Astrocyte (in vitro differentiated cells and primary cell): ENCODE data around the gene SHISA8. TPM values are rescaled to one million over a fixed set of nuclear protein-coding genes. Genes with fewer than 3 reads are reported as not detected.
A peak's percentile ranks its signal among the peaks of the same experiment; 100 is the strongest.

Experiments
- DNase-seq: peaks from one replicate; pipeline ENCODE4 v3.0.0-alpha.2; 2010; ENCODE audit warnings: low read depth
- FAIRE-seq: peaks from 2 replicates; lab custom pipeline; 2011; peaks lifted over from hg19 to GRCh38; lab: Jason Lieb, UNC
- H2AFZ ChIP-seq: 2 replicates; pipeline ENCODE4 v1.6.0; 2012; ENCODE audit warnings: low read depth, low read length, inconsistent platforms
- H3K27ac ChIP-seq: 2 replicates; pipeline ENCODE4 v1.5.1; 2011; ENCODE audit warnings: low read depth, low read length, inconsistent platforms
- H3K27me3 ChIP-seq: 2 replicates; pipeline ENCODE4 v1.6.0; 2011; ENCODE audit warnings: low read length, inconsistent platforms; ENCODE audit not compliant: insufficient read depth
- H3K36me3 ChIP-seq: 2 replicates; pipeline ENCODE4 v1.5.1; 2011; ENCODE audit warnings: low read length, inconsistent platforms; ENCODE audit not compliant: insufficient read depth
- H3K4me1 ChIP-seq: 2 replicates; pipeline ENCODE4 v1.5.1; 2011; ENCODE audit warnings: low read length, inconsistent platforms; ENCODE audit not compliant: insufficient read depth
- H3K4me2 ChIP-seq: 2 replicates; pipeline ENCODE4 v1.6.0; 2012; ENCODE audit warnings: low read length, inconsistent platforms
- H3K4me3 ChIP-seq: 2 replicates; pipeline ENCODE4 v1.5.1; 2011; ENCODE audit warnings: low read depth, mild to moderate bottlenecking, low read length, inconsistent platforms; ENCODE audit not compliant: insufficient read depth
- H3K79me2 ChIP-seq: 2 replicates; pipeline ENCODE4 v1.6.0; 2012; ENCODE audit warnings: mild to moderate bottlenecking, low read length, inconsistent platforms; ENCODE audit not compliant: insufficient read depth
- H3K9ac ChIP-seq: 2 replicates; pipeline ENCODE4 v1.6.0; 2012; ENCODE audit warnings: mild to moderate bottlenecking, low read length, inconsistent platforms
- H3K9me3 ChIP-seq: 2 replicates; pipeline ENCODE4 v1.5.1; 2012; ENCODE audit warnings: low read depth, mild to moderate bottlenecking, low read length, inconsistent platforms; ENCODE audit not compliant: insufficient read depth
- H4K20me1 ChIP-seq: 2 replicates; pipeline ENCODE4 v1.6.0; 2012; ENCODE audit warnings: low read length, inconsistent platforms; ENCODE audit not compliant: insufficient read depth
- H3K27ac Mint-ChIP-seq: one replicate; pipeline ENCODE4 v1.8.0; 2021; ENCODE audit warnings: mild to moderate bottlenecking, mixed read lengths; ENCODE audit not compliant: unreplicated experiment
- H3K27me3 Mint-ChIP-seq: one replicate; pipeline ENCODE4 v1.8.0; 2021; ENCODE audit warnings: low read depth, mixed read lengths; ENCODE audit not compliant: unreplicated experiment
- H3K36me3 Mint-ChIP-seq: one replicate; pipeline ENCODE4 v1.8.0; 2021; ENCODE audit warnings: low read depth, mixed read lengths; ENCODE audit not compliant: unreplicated experiment
- H3K4me1 Mint-ChIP-seq: one replicate; pipeline ENCODE4 v1.8.0; 2021; ENCODE audit warnings: low read depth, mixed read lengths; ENCODE audit not compliant: unreplicated experiment
- H3K4me3 Mint-ChIP-seq: one replicate; pipeline ENCODE4 v1.8.0; 2021; ENCODE audit warnings: mild to moderate bottlenecking, moderate library complexity, mixed read lengths; ENCODE audit not compliant: unreplicated experiment
- H3K9me3 Mint-ChIP-seq: one replicate; pipeline ENCODE4 v1.8.0; 2021; ENCODE audit warnings: mild to moderate bottlenecking, mixed read lengths; ENCODE audit not compliant: unreplicated experiment
- CTCF ChIP-seq: IDR thresholded peaks from 2 replicates; pipeline ENCODE4 v1.5.1; 2011; ENCODE audit warnings: low read depth, mild to moderate bottlenecking, inconsistent platforms, low read length, moderate library complexity; ENCODE audit not compliant: insufficient read depth
- EZH2 ChIP-seq: IDR thresholded peaks from 2 replicates; pipeline ENCODE4 v1.6.1; 2012; ENCODE audit warnings: mild to moderate bottlenecking, low read length, inconsistent platforms; ENCODE audit not compliant: insufficient read depth
- total RNA-seq: library from RNA; stranded (reverse); gene quantifications from 2 replicates; pipeline ENCODE4 v1.2.1, GENCODE V29; 2021

SHISA8 gene
- total RNA-seq, 1 donor from 2014 or later: not detected

- H3K4me3 Mint-ChIP-seq: peak overlapping the region; percentile 62
- peak overlapping the region; percentile 87 for H3K4me2 ChIP-seq
- no peak overlapping the region for H3K27ac Mint-ChIP-seq
- peak overlapping the region; percentile 51 for H3K4me3 ChIP-seq
- H3K9ac ChIP-seq: peak overlapping the region; percentile 3
- H3K27me3 Mint-ChIP-seq: peaks cover 37% of the 10 kb centered on the region
- no peaks in the 10 kb centered on the region for H3K36me3 Mint-ChIP-seq
- no peaks in the 10 kb centered on the region for H3K79me2 ChIP-seq
- no peak for TF ChIP-seq EZH2
- no peak for TF ChIP-seq CTCF
- DNase-seq (no peak), FAIRE-seq (no peak)
- peaks cover 8% of the 10 kb centered on the region for H4K20me1 ChIP-seq
- peaks cover 11% of the 10 kb centered on the region for H3K4me1 ChIP-seq
- no peaks in the 10 kb centered on the region for H3K9me3 ChIP-seq
- H3K27me3 ChIP-seq: peaks cover 25% of the 10 kb centered on the region
- H3K36me3 ChIP-seq: no peaks in the 10 kb centered on the region
- H3K9me3 Mint-ChIP-seq: no peaks in the 10 kb centered on the region
- H3K27ac ChIP-seq: no peak overlapping the region
- H2AFZ ChIP-seq: peak overlapping the region; percentile 82
- H3K4me1 Mint-ChIP-seq: peaks cover 5% of the 10 kb centered on the region
Observed at GRCh38 chr22:41919357-41920224, 4.7 kb upstream of the SHISA8 start.

GRCh38 chr22:41917903-41918791 is 3.3 kb upstream of the SHISA8 start:
- TF ChIP-seq CTCF: no peak
- peak; percentile 3 for TF ChIP-seq EZH2
- Histone ChIP-seq H3K79me2 (no peaks in the 10 kb centered on the region), H3K4me1 (peaks cover 11% of the 10 kb centered on the region), H3K9me3 (no peaks in the 10 kb centered on the region), H3K27ac (no peak overlapping the region), H3K36me3 (no peaks in the 10 kb centered on the region), H3K4me2 (peak overlapping the region; percentile 36), H3K9ac (no peak overlapping the region), H3K4me3 (no peak overlapping the region), H3K27me3 (peaks cover 29% of the 10 kb centered on the region), H4K20me1 (peaks cover 11% of the 10 kb centered on the region), H2AFZ (no peak overlapping the region)
- peak; percentile 29 for DNase-seq
- Mint-ChIP-seq H3K36me3 (no peaks in the 10 kb centered on the region), H3K9me3 (no peaks in the 10 kb centered on the region), H3K4me1 (peaks cover 5% of the 10 kb centered on the region), H3K27me3 (peaks cover 37% of the 10 kb centered on the region), H3K4me3 (no peak overlapping the region), H3K27ac (no peak overlapping the region)
- no peak for FAIRE-seq
